HCT116 (cell line): ENCODE data around the gene SH2D1A. TPM values are rescaled to one million over a fixed set of nuclear protein-coding genes. Genes with fewer than 3 reads are reported as not detected.

Experiments
- ATAC-seq: fragments of 200-7000 bp; cut with Tn5 transposase; 2 replicates; pipeline ENCODE4 v1.9.1; 2020; ENCODE audit warnings: mild to moderate bottlenecking, moderate library complexity
- BruUV-seq: library from RNA; stranded (reverse); fragments of 400-500 nt; replicated peaks from 2 replicates; lab custom pipeline; 2021; lab: Mats Ljungman, UMichigan
- CTCF ChIA-PET: fragments of 300-600 bp; sonication (Branson Sonifier 250); formaldehyde crosslinking; loops from one replicate; lab custom pipeline; 2021; ENCODE audit warnings: antibody characterized with exemption; lab: Charles Lee
- POLR2A ChIA-PET: fragments of 300-600, 350-600 bp; sonication (Branson Sonifier 250); formaldehyde crosslinking; loops from one replicate; lab custom pipeline; 2021; ENCODE audit warnings: antibody characterized with exemption; lab: Charles Lee
- RAD21 ChIA-PET, 2 experiments: fragments of 300-600 bp; sonication (Branson Sonifier 250); formaldehyde crosslinking; loops; one replicate each; lab custom pipeline; 2023; ENCODE audit warnings: low total read pairs in 2 of 2; ENCODE audit not compliant: uncharacterized antibody in 2 of 2, unreplicated experiment in 2 of 2, low non-redundant PET in 1 of 2; lab: Charles Lee
- DNase-seq: peaks from one replicate; pipeline ENCODE4 v3.0.0-alpha.2; 2010; ENCODE audit warnings: low read depth, low spot score
- H2AFZ ChIP-seq: fragments of 200-600 bp; shearing (Covaris generic), sonication (generic); 2 replicates; pipeline ENCODE4 v1.6.1; 2017; ENCODE audit warnings: low read depth, mixed run types, mixed read lengths, antibody characterized with exemption, low read length; ENCODE audit not compliant: poor library complexity, severe bottlenecking
- H3K27ac ChIP-seq: 2 replicates; pipeline ENCODE4 v1.5.1; 2012; ENCODE audit warnings: low read depth, low read length
- H3K27me3 ChIP-seq: fragments of 200-600 bp; sonication (generic); 2 replicates; pipeline ENCODE4 v1.6.1; 2016; ENCODE audit warnings: mixed run types, low read length, mixed read lengths; ENCODE audit not compliant: insufficient read depth
- H3K36me3 ChIP-seq, 2 experiments: fragments of 200-500 bp in 1 of 2; fragments of 200-600 bp in 1 of 2; sonication (Bioruptor generic) in 1 of 2; sonication (generic) in 1 of 2; 2 replicates each; pipeline versions ENCODE4 v1.5.1 to v1.6.1; 2014 to 2016; ENCODE audit warnings: low read length in 2 of 2, inconsistent platforms in 1 of 2, mixed read lengths in 1 of 2, mixed run types in 1 of 2; ENCODE audit not compliant: insufficient read depth in 2 of 2, control insufficient read depth in 1 of 2
- H3K4me1 ChIP-seq, 2 experiments: fragments of 200-600 bp in 1 of 2; sonication (generic) in 1 of 2; 2 replicates each; pipeline versions ENCODE4 v1.5.1 to v1.6.1; 2012 to 2017; ENCODE audit warnings: low read length in 2 of 2, inconsistent platforms in 1 of 2, mild to moderate bottlenecking in 1 of 2, mixed read lengths in 1 of 2, mixed run types in 1 of 2, moderate library complexity in 1 of 2; ENCODE audit not compliant: insufficient read depth in 2 of 2, control insufficient read depth in 1 of 2
- H3K4me2 ChIP-seq: fragments of 200-600 bp; sonication (generic); 2 replicates; pipeline ENCODE4 v1.6.1; 2017; ENCODE audit warnings: mixed run types, low read length, mixed read lengths
- H3K4me3 ChIP-seq, 2 experiments: fragments of 200-600 bp in 1 of 2; sonication (generic) in 1 of 2; replicated peaks in 1 of 2; 2 replicates each; pipeline ENCODE4 v1.5.1; 2011 to 2016; ENCODE audit warnings: low read length in 2 of 2, control low read depth in 1 of 2, low read depth in 1 of 2, mild to moderate bottlenecking in 1 of 2, mixed read lengths in 1 of 2, mixed run types in 1 of 2
- H3K79me2 ChIP-seq: fragments of 200-600 bp; sonication (generic); 2 replicates; pipeline ENCODE4 v1.6.1; 2017; ENCODE audit warnings: mild to moderate bottlenecking, mixed run types, low read length, moderate library complexity, mixed read lengths; ENCODE audit not compliant: insufficient read depth
- H3K9ac ChIP-seq: fragments of 200-600 bp; sonication (generic); 2 replicates; pipeline ENCODE4 v1.6.1; 2016; ENCODE audit warnings: low read length, mixed read lengths
- H3K9me2 ChIP-seq: fragments of 200-600 bp; sonication (generic), shearing (Covaris generic); 2 replicates; pipeline ENCODE4 v1.6.1; 2017; ENCODE audit warnings: mixed run types, mild to moderate bottlenecking, moderate library complexity; ENCODE audit not compliant: insufficient read depth
- H3K9me3 ChIP-seq, 2 experiments: fragments of 200-500 bp in 1 of 2; fragments of 200-600 bp in 1 of 2; sonication (Bioruptor generic) in 1 of 2; sonication (generic) in 1 of 2; 2 replicates each; pipeline ENCODE4 v1.6.1; 2014 to 2017; ENCODE audit warnings: low read length in 2 of 2, mixed read lengths in 2 of 2, inconsistent platforms in 1 of 2, low read depth in 1 of 2, mild to moderate bottlenecking in 1 of 2, mixed run types in 1 of 2, moderate library complexity in 1 of 2; ENCODE audit not compliant: control insufficient read depth in 1 of 2, insufficient read depth in 1 of 2
- H4K20me1 ChIP-seq: fragments of 200-600 bp; sonication (generic), shearing (Covaris generic); 2 replicates; pipeline ENCODE4 v1.6.1; 2017; ENCODE audit warnings: mixed run types, mild to moderate bottlenecking, moderate library complexity; ENCODE audit not compliant: insufficient read depth
- CBX3 ChIP-seq: IDR thresholded peaks from 2 replicates; pipeline ENCODE4 v1.6.1; 2012; ENCODE audit warnings: low read depth
- EGR1 ChIP-seq: IDR thresholded peaks from 2 replicates; pipeline ENCODE4 v1.6.1; 2012; ENCODE audit warnings: low read depth
- EZH2 ChIP-seq: fragments of 200-600 bp; sonication (generic); IDR thresholded peaks from 2 replicates; pipeline ENCODE4 v1.6.1; 2017; ENCODE audit warnings: antibody characterized with exemption, mixed run types
- EZH2phosphoT487 ChIP-seq: fragments of 200-600 bp; IDR thresholded peaks from 2 replicates; pipeline ENCODE4 v1.6.1; 2018; ENCODE audit warnings: antibody characterized with exemption, borderline replicate concordance
- FOSL1 ChIP-seq: IDR thresholded peaks from 2 replicates; pipeline ENCODE4 v1.6.1; 2012; ENCODE audit warnings: low read depth
- RAD21 ChIP-seq: IDR thresholded peaks from 2 replicates; pipeline ENCODE4 v1.6.1; 2012; ENCODE audit warnings: low read depth, mild to moderate bottlenecking
- SP1 ChIP-seq: IDR thresholded peaks from 2 replicates; pipeline ENCODE4 v1.6.1; 2012; ENCODE audit warnings: low read depth
- SRF ChIP-seq: IDR thresholded peaks from 2 replicates; pipeline ENCODE4 v1.6.1; 2012; ENCODE audit warnings: low read depth
- TCF7L2 ChIP-seq: IDR thresholded peaks from 2 replicates; pipeline ENCODE4 v1.7.0; 2011; ENCODE audit warnings: borderline replicate concordance, inconsistent platforms; ENCODE audit not compliant: insufficient read depth, insufficient read length; ENCODE audit errors: extremely low read depth
- YY1 ChIP-seq: IDR thresholded peaks from 2 replicates; pipeline ENCODE4 v1.6.1; 2011; ENCODE audit warnings: low read length, low read depth, moderate library complexity, mild to moderate bottlenecking; ENCODE audit not compliant: insufficient replicate concordance; ENCODE audit errors: extremely low read depth
- ZFX ChIP-seq: fragments of 450-650 bp; IDR thresholded peaks from 2 replicates; pipeline ENCODE4 v1.6.1; 2017
- intact Hi-C: fragments of 100-400 bp; cut with micrococcal nuclease; formaldehyde crosslinking; loops from 2 replicates; pipeline ENCODE4 v1.10.0; 2022
- total RNA-seq: library from RNA; stranded (reverse); gene quantifications from one replicate; pipeline ENCODE4 v1.2.1, GENCODE V29; 2021; ENCODE audit not compliant: unreplicated experiment
- TF ChIP-seq, protein P1 (sequence below), 3 experiments: fragments of 200-600 bp in 1 of 3; sonication (generic) in 1 of 3; IDR thresholded peaks in 2 of 3; conservative IDR thresholded peaks in 1 of 3; 2 replicates each; pipeline ENCODE4 v1.5.1; 2012 to 2017; ENCODE audit warnings: low read depth in 2 of 3, low read length in 2 of 3, antibody characterized with exemption in 1 of 3, borderline replicate concordance in 1 of 3, control low read depth in 1 of 3, mild to moderate bottlenecking in 1 of 3, mixed read lengths in 1 of 3, mixed run types in 1 of 3, moderate library complexity in 1 of 3; ENCODE audit not compliant: insufficient read depth in 1 of 3
- TF ChIP-seq, protein P2 (sequence below): IDR thresholded peaks from 2 replicates; pipeline ENCODE4 v1.6.1; 2011; ENCODE audit warnings: mild to moderate bottlenecking, low read length, moderate library complexity; ENCODE audit not compliant: insufficient replicate concordance; ENCODE audit errors: extremely low read depth
- TF ChIP-seq, protein P3 (sequence below): IDR thresholded peaks from 2 replicates; pipeline ENCODE4 v1.6.1; 2012
- TF ChIP-seq, protein P4 (sequence below): IDR thresholded peaks from 2 replicates; pipeline ENCODE4 v1.6.1; 2012

SH2D1A gene
- total RNA-seq, 1 experiment from 2014 or later, result 0.15 TPM

DNA sequence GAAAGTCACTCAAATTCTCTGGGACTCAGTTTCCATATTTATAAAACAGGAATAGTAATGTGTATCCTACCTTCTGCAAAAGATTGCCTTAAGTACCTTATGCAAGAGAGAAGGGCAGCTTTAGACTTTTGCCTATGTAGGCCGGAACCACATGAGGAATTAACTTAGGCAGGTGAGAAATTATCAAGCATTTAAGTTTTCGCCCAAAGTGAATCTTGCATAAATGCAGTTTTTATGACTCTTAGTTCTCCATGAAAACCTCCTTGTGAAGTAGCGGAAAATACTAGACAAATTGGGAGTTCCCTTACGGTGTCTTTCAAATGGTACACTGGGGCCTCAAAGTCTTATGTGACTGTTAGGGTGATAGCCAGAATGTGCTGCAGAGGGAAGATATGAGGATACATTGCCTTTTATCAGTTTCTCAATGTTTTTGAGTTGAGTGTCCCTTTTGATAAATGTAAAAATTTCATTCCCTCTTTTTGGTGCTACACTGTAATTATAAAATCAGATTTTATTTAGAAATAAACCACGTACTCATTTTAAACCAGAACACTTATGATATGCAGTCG is 2.6 kb downstream of the SH2D1A start (continued):
- TF ChIP-seq, protein P1, sequence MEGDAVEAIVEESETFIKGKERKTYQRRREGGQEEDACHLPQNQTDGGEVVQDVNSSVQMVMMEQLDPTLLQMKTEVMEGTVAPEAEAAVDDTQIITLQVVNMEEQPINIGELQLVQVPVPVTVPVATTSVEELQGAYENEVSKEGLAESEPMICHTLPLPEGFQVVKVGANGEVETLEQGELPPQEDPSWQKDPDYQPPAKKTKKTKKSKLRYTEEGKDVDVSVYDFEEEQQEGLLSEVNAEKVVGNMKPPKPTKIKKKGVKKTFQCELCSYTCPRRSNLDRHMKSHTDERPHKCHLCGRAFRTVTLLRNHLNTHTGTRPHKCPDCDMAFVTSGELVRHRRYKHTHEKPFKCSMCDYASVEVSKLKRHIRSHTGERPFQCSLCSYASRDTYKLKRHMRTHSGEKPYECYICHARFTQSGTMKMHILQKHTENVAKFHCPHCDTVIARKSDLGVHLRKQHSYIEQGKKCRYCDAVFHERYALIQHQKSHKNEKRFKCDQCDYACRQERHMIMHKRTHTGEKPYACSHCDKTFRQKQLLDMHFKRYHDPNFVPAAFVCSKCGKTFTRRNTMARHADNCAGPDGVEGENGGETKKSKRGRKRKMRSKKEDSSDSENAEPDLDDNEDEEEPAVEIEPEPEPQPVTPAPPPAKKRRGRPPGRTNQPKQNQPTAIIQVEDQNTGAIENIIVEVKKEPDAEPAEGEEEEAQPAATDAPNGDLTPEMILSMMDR (IDR thresholded peaks at IDR 0.05 in 2 of 3, conservative IDR thresholded peaks at IDR 0.05 in 1 of 3; ENCODE audit: borderline replicate concordance in 1 of 3, insufficient read depth in 1 of 3, low read depth in 2 of 3, low read length in 2 of 3), result no peak
- TF ChIP-seq CBX3 (no peak), ZFX (no peak)

DNA sequence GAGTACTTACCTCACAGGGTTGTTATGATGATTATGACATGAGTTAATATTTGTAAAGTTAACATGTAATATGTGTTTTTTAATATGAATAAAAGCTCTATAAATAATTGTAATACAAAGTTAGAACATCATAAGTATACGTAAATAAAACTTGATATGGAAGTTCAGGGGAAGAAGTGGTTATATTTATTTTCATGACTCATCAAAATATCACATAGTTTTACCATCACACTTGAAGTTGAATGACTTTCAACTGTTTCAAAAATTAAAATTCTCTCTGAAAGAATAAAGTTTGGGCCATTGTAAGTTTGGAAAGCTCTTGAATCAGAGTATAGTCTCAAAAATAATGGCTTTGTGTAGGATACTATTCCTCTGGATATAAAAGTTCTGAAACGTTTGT is 8.3 kb downstream of the SH2D1A start:
- Histone ChIP-seq H3K9ac (no peak overlapping the region), H3K79me2 (no peaks in the 10 kb centered on the region), H3K4me3 (no peak overlapping the region), H3K4me2 (no peak overlapping the region), H3K9me2 (no peaks in the 10 kb centered on the region), H3K27me3 (no peaks in the 10 kb centered on the region), H3K27ac (no peak overlapping the region), H3K36me3 (no peaks in the 10 kb centered on the region), H2AFZ (no peak overlapping the region), H4K20me1 (no peaks in the 10 kb centered on the region), H3K9me3 (no peaks in the 10 kb centered on the region), H3K4me1 (no peaks in the 10 kb centered on the region)
- DNase-seq (no peak), ATAC-seq (no peak)
- RAD21 ChIA-PET, result no interaction called here
- CTCF ChIA-PET, result no interaction called here
- TF ChIP-seq YY1, result no peak
- no peak for TF ChIP-seq SRF
- no peak for TF ChIP-seq EZH2phosphoT487
- TF ChIP-seq CBX3, result no peak
- TF ChIP-seq EZH2, result no peak
- no peak for TF ChIP-seq RAD21
- TF ChIP-seq, protein P2, sequence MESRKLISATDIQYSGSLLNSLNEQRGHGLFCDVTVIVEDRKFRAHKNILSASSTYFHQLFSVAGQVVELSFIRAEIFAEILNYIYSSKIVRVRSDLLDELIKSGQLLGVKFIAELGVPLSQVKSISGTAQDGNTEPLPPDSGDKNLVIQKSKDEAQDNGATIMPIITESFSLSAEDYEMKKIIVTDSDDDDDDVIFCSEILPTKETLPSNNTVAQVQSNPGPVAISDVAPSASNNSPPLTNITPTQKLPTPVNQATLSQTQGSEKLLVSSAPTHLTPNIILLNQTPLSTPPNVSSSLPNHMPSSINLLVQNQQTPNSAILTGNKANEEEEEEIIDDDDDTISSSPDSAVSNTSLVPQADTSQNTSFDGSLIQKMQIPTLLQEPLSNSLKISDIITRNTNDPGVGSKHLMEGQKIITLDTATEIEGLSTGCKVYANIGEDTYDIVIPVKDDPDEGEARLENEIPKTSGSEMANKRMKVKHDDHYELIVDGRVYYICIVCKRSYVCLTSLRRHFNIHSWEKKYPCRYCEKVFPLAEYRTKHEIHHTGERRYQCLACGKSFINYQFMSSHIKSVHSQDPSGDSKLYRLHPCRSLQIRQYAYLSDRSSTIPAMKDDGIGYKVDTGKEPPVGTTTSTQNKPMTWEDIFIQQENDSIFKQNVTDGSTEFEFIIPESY, result no peak
- TF ChIP-seq FOSL1, result no peak
- no peak for TF ChIP-seq TCF7L2
- TF ChIP-seq, protein P3, sequence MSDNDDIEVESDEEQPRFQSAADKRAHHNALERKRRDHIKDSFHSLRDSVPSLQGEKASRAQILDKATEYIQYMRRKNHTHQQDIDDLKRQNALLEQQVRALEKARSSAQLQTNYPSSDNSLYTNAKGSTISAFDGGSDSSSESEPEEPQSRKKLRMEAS, result no peak
- no peak for TF ChIP-seq EGR1
- no peak for TF ChIP-seq SP1
- TF ChIP-seq, protein P4, sequence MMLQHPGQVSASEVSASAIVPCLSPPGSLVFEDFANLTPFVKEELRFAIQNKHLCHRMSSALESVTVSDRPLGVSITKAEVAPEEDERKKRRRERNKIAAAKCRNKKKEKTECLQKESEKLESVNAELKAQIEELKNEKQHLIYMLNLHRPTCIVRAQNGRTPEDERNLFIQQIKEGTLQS, result no peak
- intact Hi-C loops, result no loop called here
- POLR2A ChIA-PET, result no interaction called here
- BruUV-seq, result no TSS peak
